HG03095 (cell line): ENCODE measurements around the gene ERN1.
"Not testable (repeated sequence)": the region's sequence is repeated elsewhere in the genome, so short reads cannot be mapped to it uniquely, and the experiment has no call there.

Experiments used
- ATAC-seq: cut with Tn5 transposase; IDR thresholded peaks from one replicate; pipeline ENCODE4 v1.9.1; 2021; ENCODE audit warnings: moderate library complexity; ENCODE audit not compliant: unreplicated experiment

ERN1 gene

GRCh38 chr17:64129765-64130558 lies at the start of gene ERN1:
ERN1 (minus strand) TSS chr17:64130144; CDS start chr17:64130029, 115 bp downstream.
- peak; percentile 64 for ATAC-seq

GRCh38 chr17:64179024-64179423 lies 49.1 kb upstream of the ERN1 start:
- not testable (repeated sequence) for ATAC-seq

DNA sequence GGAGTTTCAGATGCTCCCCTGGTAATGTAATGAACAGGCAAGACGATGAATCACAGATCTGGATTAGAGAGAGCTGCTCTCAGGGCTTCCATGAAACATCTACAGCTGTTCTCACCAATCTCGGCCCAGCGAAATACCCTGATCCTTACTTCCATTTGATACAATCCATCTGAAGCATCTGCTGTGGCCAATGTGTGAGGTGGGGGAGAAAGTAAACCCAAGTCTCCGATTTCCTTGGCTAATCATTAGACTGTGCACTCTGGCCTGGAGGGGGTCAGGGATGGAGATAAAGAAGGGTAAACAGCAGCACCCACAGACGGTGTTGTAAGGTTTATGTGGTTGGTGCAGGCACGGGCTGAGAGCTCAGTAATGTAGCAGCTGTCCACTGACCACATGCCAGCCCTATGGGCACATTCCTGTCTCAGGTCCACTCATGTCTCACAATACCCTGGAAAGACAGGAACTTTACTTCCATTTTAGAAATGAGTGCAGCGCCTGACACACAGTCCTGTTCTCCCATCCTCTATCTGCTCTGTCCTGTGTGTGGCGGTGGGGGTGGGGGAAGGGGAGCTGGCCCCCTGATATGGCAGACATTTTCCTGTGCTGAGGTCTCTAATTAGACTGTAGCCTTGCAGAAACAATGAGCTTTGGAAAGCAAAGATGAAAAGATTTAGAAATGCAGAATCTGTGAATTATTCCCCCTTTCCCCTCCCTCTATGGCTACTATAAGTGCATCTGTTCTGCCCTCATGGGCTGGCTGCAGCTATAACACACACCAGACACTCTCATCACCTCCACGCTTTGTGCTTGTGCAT lies 48.3 kb upstream of the ERN1 start:
- no peak for ATAC-seq

GRCh38 chr17:64177311-64178010 lies 47.5 kb upstream of the ERN1 start:
- no peak for ATAC-seq

DNA sequence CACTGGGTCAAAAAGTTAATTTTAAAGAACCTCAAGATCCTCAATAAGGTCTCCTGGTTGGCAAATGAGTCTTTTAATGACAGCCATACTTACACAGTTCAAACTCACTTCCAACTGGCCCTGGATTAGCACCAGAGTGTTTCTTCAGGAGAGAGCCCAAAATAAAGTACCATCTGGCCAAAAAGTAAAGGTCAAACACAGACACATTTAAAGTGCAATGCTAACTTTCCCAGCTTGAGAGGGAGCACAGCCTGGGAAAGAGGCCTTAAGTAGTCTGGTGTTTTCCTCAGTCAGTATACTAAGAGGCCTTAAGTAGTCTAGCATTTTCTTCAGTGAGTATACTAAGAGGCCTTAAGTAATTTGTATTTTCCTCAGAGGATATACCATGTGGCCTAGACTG lies 46.6 kb upstream of the ERN1 start:
- no peak for ATAC-seq

GRCh38 chr17:64174686-64175456 lies 44.9 kb upstream of the ERN1 start:
- no peak for ATAC-seq

GRCh38 chr17:64173646-64174045 lies 43.7 kb upstream of the ERN1 start:
- ATAC-seq: no peak

GRCh38 chr17:64172510-64172909 lies 42.6 kb upstream of the ERN1 start:
- no peak for ATAC-seq

DNA sequence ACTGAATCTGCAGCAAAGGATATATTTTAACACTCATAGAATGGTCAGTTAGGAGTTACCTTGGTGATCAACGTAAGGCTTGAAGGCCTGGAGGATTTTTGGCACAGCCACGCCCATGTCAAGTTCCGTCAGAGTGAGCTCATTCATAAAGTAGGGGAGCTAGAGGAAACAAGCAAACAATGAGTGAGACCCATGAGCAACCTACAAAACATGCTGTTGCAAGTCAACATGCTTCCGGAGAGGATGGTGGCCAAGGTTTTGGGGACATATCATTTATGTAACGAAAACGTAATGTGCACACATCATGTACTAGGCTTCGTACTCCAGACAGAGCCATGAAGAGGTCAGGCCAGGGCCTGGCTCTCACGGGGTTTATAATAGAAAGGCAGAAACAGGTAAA lies 41.1 kb upstream of the ERN1 start:
- no peak for ATAC-seq

DNA sequence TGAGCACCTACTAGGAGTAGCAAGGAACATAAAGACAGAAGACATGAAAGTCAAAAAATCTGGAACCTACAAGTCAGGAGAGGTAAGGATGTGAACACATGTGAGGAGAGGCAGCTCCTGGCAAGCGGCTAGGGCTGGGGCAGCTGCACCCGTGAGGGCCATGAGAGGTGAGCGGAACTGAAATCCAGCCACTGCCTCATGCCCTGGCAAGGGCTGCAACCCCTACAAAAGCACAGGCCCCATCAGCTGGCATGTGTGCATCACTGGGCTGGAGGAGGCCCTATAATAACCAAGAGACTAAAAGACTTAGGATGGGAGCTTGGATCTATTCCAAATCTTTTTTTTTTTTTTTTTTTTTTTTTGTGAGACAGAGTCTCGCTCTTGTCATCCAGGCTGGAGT lies 40.3 kb upstream of the ERN1 start:
- ATAC-seq: no peak

DNA sequence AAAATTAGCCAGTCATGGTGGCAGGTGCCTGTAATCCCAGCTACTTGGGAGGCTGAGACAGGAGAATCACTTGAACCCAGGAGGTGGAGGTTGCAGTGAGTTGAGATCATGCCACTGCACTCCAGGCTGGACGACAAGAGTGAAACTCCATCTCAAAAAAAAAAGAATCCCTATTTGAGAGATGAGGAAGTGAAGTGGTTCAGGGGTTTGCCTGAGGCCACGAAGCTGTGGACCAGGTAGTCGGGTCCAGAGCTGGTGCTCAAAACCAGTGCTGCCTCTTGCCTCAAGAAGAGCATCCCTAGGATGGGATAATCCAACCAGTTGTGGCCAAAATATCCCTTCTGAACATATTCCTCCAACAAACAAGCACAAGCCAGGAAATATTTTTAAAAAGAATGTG lies 37.7 kb upstream of the ERN1 start:
- ATAC-seq: not testable (repeated sequence)

GRCh38 chr17:64166876-64167275 lies 36.9 kb upstream of the ERN1 start:
- no peak for ATAC-seq

DNA sequence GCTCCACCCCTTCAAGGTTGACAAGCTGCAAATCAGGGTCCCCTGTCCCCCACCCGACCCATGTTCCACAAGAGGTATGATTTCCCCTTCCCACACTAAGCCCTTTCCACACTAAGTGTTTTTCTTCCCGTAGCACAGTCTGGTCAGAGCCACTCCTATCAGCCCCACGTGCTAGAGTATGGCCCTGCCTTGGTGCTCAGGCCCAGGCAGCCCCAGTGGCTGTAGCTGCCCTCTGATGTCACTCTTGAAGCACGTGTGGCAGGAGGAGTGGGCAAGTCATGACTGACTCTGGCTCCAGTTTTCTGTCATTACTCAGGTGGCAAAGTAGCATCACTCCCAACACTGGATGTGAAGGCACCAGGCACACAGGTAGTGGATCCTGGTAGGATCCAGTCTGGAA lies 35.4 kb upstream of the ERN1 start:
- ATAC-seq: no peak

DNA sequence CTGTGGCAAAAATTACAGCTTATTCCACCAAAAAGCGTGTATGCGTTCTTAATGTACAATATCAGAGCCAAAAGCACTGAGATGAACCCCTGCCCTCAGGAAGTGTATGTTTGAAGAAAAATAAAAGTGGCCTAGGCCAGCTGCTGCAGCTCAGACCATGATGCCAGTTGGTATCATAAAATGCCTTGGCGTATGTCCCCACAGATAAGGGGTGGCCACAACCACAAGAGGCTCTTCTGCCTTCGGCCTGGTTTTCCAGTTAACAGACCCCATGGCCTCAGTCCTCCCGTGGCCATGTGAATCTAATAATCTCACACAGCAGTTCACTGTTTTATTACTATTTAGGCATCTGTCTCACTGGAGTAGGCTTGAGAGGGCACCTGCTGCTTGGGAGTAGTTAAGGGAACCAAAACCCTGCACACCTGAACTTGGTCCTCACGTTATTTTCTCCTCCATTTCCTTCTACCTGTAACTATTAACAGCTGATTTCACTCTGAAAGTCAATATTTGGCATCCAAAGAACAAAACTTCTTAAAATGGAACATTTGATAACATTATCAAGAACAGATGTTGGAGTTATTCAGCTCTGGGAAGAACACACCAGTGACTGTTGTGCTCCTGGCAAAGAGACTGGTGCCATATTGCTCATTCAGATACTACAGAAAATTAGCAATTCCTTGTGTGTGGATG lies 34.8 kb upstream of the ERN1 start:
- no peak for ATAC-seq

DNA sequence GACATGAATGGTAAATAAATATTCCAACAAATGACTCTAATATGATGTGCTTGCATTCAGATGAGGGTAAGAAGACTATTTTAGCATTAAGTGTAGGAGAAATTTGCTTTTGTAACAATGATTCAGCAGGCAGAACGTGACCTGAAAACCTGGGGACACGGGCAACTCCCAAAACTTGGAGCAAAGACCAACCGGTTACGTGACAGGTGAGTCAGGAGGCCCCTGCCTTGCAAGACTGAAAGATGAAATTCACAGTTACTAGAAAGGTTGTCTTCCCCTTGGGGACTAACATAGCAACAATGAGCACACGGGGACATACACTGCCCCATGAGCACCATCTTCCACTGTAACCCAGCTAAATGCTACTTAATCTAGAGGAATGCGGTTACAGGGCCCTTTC lies 33.5 kb upstream of the ERN1 start:
- ATAC-seq: no peak

GRCh38 chr17:64162554-64162953 lies 32.6 kb upstream of the ERN1 start:
- no peak for ATAC-seq

- no peak for ATAC-seq
These were observed 31.6 kb upstream of the ERN1 start for GRCh38 chr17:64161380-64162176.

- no peak for ATAC-seq
These were observed 30.4 kb upstream of the ERN1 start for GRCh38 chr17:64160378-64160777.

- ATAC-seq: no peak
These were observed 29.1 kb upstream of the ERN1 start for GRCh38 chr17:64158831-64159590.
